ENCODE data around the gene SULT1A2.

The SULT1A2 gene

GRCh38 chr16:28542646-28543045 is 54.2 kb downstream of the SULT1A2 start:
- no peak overlapping the region for H3K27ac ChIP-seq (ENCODE audit: low read depth, low read length)
- no peaks in the 10 kb centered on the region for H3K27me3 ChIP-seq (ENCODE audit: low read length)
- no peak overlapping the region for H3K4me2 ChIP-seq (ENCODE audit: low read depth, low read length, poor library complexity, severe bottlenecking)
- H3K79me2 ChIP-seq (ENCODE audit: insufficient read depth, low read length) = no peaks in the 10 kb centered on the region
- no peaks in the 10 kb centered on the region for H3F3A ChIP-seq (ENCODE audit: insufficient read depth)
- no peak overlapping the region for H2AFZ ChIP-seq (ENCODE audit: low read depth, low read length, severe bottlenecking)
- H3K9me2 ChIP-seq (replicated peaks; ENCODE audit: insufficient read depth, low read length) = no peaks in the 10 kb centered on the region
- TF ChIP-seq, protein P1, sequence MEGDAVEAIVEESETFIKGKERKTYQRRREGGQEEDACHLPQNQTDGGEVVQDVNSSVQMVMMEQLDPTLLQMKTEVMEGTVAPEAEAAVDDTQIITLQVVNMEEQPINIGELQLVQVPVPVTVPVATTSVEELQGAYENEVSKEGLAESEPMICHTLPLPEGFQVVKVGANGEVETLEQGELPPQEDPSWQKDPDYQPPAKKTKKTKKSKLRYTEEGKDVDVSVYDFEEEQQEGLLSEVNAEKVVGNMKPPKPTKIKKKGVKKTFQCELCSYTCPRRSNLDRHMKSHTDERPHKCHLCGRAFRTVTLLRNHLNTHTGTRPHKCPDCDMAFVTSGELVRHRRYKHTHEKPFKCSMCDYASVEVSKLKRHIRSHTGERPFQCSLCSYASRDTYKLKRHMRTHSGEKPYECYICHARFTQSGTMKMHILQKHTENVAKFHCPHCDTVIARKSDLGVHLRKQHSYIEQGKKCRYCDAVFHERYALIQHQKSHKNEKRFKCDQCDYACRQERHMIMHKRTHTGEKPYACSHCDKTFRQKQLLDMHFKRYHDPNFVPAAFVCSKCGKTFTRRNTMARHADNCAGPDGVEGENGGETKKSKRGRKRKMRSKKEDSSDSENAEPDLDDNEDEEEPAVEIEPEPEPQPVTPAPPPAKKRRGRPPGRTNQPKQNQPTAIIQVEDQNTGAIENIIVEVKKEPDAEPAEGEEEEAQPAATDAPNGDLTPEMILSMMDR (IDR thresholded peaks at IDR 0.05; ENCODE audit: insufficient read depth, low read length, poor library complexity, severe bottlenecking) = no peak
- no peak for TF ChIP-seq EZH2phosphoT487 (conservative IDR thresholded peaks at IDR 0.05; ENCODE audit: low read length)
- H3K4me3 ChIP-seq (ENCODE audit: insufficient read depth, low read length, poor library complexity, severe bottlenecking) = no peak overlapping the region
- H4K20me1 ChIP-seq (ENCODE audit: low read depth, low read length) = no peaks in the 10 kb centered on the region
- no peak overlapping the region for H3K9ac ChIP-seq (ENCODE audit: low read length)
- no peaks in the 10 kb centered on the region for H3K36me3 ChIP-seq (ENCODE audit: low read length)
- H3K9me3 ChIP-seq (ENCODE audit: insufficient read depth, low read length) = no peaks in the 10 kb centered on the region
